ENCODE results near the gene INMT. TPM values are rescaled to one million over a fixed set of nuclear protein-coding genes. Genes with fewer than 3 reads are reported as not detected.

Gene INMT
- total RNA-seq, 1 donor from 2014 or later, result 5.6 TPM

GRCh38 chr7:30765408-30765807, 13.5 kb downstream of the INMT start:
- DNase-seq (ENCODE audit: extremely low spot score in 2 of 2), result no peak
- TF ChIP-seq CTCF (IDR thresholded peaks at IDR 0.05) (no peak), POLR2A (IDR thresholded peaks at IDR 0.05) (no peak), POLR2AphosphoS5 (IDR thresholded peaks at IDR 0.05; ENCODE audit: insufficient read depth in 1 of 2, low read depth in 1 of 2) (no peak)
- peak overlapping the region; percentile 8 for H3K27ac ChIP-seq
- no peaks in the 10 kb centered on the region for H3K36me3 ChIP-seq
- H3K4me3 ChIP-seq, result no peak overlapping the region
- H3K9me3 ChIP-seq, result no peaks in the 10 kb centered on the region
- intact Hi-C loops (cut with DNase I), result no loop called here
- no peaks in the 10 kb centered on the region for H3K27me3 ChIP-seq
- H3K4me1 ChIP-seq, result peaks cover 32% of the 10 kb centered on the region

GRCh38 chr7:30770845-30771173, 18.9 kb downstream of the INMT start:
- Histone ChIP-seq H3K9me3 (no peaks in the 10 kb centered on the region), H3K36me3 (no peaks in the 10 kb centered on the region), H3K4me1 (peaks cover 23% of the 10 kb centered on the region), H3K27me3 (no peaks in the 10 kb centered on the region), H3K27ac (peak overlapping the region; percentile 78), H3K4me3 (peak overlapping the region; percentile 77 to 87)
- intact Hi-C loops (cut with DNase I), result no loop called here
- DNase-seq (ENCODE audit: extremely low spot score in 2 of 2), result no peak
- no peak for TF ChIP-seq CTCF (IDR thresholded peaks at IDR 0.05)
- no peak for TF ChIP-seq POLR2A (IDR thresholded peaks at IDR 0.05)
- no peak for TF ChIP-seq POLR2AphosphoS5 (IDR thresholded peaks at IDR 0.05; ENCODE audit: insufficient read depth in 1 of 2, low read depth in 1 of 2)

GRCh38 chr7:30771174-30771879, 19.4 kb downstream of the INMT start, which contains the start of gene MINDY4:
Gene MINDY4, plus strand, starts transcription at chr7:30771417. Its CDS starts 77 bp downstream, at chr7:30771494.
- TF ChIP-seq CTCF (IDR thresholded peaks at IDR 0.05) (no peak), POLR2AphosphoS5 (IDR thresholded peaks at IDR 0.05; ENCODE audit: insufficient read depth in 1 of 2, low read depth in 1 of 2) (peak; percentile 5 to 71), POLR2A (IDR thresholded peaks at IDR 0.05) (no peak)
- H3K36me3 ChIP-seq, result no peaks in the 10 kb centered on the region
- H3K27ac ChIP-seq, result peak within 1 kb of the TSS; percentile 78
- intact Hi-C loops (cut with DNase I), result no loop called here
- DNase-seq (ENCODE audit: extremely low spot score in 2 of 2), result no peak
- no peaks in the 10 kb centered on the region for H3K27me3 ChIP-seq
- peaks cover 22% of the 10 kb centered on the region for H3K4me1 ChIP-seq
- H3K9me3 ChIP-seq, result no peaks in the 10 kb centered on the region
- H3K4me3 ChIP-seq, result peak within 1 kb of the TSS; percentile 77 to 87

- Histone ChIP-seq H3K36me3 (no peaks in the 10 kb centered on the region), H3K9me3 (no peaks in the 10 kb centered on the region), H3K27ac (peak overlapping the region; percentile 78), H3K27me3 (no peaks in the 10 kb centered on the region), H3K4me3 (peak overlapping the region; percentile 77 to 87), H3K4me1 (peaks cover 22% of the 10 kb centered on the region)
- no peak for DNase-seq (ENCODE audit: extremely low spot score in 2 of 2)
- no peak for TF ChIP-seq POLR2AphosphoS5 (IDR thresholded peaks at IDR 0.05; ENCODE audit: insufficient read depth in 1 of 2, low read depth in 1 of 2)
- TF ChIP-seq CTCF (IDR thresholded peaks at IDR 0.05), result no peak
- TF ChIP-seq POLR2A (IDR thresholded peaks at IDR 0.05), result no peak
- intact Hi-C loops (cut with DNase I), result no loop called here
Observed at GRCh38 chr7:30771880-30772425, 20.0 kb downstream of the INMT start.

- Histone ChIP-seq H3K4me3 (no peak overlapping the region), H3K4me1 (peaks cover 22% of the 10 kb centered on the region), H3K27me3 (no peaks in the 10 kb centered on the region), H3K9me3 (no peaks in the 10 kb centered on the region), H3K27ac (no peak overlapping the region), H3K36me3 (no peaks in the 10 kb centered on the region)
- TF ChIP-seq CTCF (IDR thresholded peaks at IDR 0.05) (no peak), POLR2A (IDR thresholded peaks at IDR 0.05) (no peak), POLR2AphosphoS5 (IDR thresholded peaks at IDR 0.05; ENCODE audit: insufficient read depth in 1 of 2, low read depth in 1 of 2) (no peak)
- intact Hi-C loops (cut with DNase I), result no loop called here
- DNase-seq (ENCODE audit: extremely low spot score in 2 of 2), result no peak
Observed at GRCh38 chr7:30772984-30773383, 21.0 kb downstream of the INMT start.
